ENCODE data around the gene LAMTOR2.

Gene LAMTOR2

DNA sequence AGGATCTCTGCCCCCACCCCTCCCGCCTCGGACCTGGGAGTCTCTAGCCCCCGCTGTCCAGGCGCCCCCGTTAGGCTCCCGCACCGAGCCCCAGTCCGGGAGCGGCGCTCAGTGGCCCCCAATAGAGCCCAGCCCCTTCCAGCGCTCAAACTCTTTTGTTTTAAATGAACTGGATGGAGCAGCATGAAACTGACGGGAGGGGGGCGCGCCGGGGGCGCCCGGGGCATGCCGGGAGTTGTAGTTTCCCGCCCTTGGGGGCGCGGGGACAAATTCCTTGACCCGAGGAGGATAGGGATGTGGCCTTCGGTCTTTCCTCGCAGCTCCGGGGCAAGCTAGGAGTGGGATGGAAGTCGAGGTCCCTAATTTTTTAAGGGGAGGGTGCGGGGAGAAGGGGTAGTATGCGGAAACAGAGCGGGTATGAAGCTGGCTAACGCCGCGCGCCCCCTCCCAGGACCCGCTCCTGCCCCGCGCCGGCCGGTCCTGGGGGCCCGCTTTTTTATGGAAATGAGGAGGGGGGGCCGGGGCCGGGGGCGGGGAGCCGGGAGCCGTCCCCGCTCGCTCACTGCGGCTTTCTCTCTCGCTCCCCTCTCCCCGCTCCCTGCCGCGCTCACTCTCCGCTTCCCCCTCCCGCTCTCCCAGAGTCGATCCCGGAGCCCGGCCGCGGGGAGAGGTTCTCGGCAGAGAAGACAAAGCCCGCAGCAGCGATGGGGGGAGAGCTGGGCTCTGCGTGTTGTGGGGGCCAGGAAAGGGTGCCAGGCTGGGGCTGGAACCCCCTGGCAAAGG is 27.9 kb downstream of the LAMTOR2 start, which contains the start of gene MEX3A:
TSS of gene MEX3A (minus strand) at position 157 of the 783 bp plus-strand sequence. CDS start 467 bp downstream, outside the sequence.
- peak within 1 kb of the TSS; percentile 75 to 80 for H3K4me3 ChIP-seq (ENCODE audit: low read depth in 1 of 2, low read length in 2 of 2)
- no peaks in the 10 kb centered on the region for H3K9me3 ChIP-seq (ENCODE audit: control insufficient read depth in 1 of 2, low read length in 2 of 2)
- H3K4me1 ChIP-seq (ENCODE audit: control insufficient read depth in 1 of 2, insufficient read depth in 2 of 2, low read length in 2 of 2): peaks cover 0 to 4% of the 10 kb centered on the region in 2 donors
- no peaks in the 10 kb centered on the region for H3K36me3 ChIP-seq (ENCODE audit: control insufficient read depth in 1 of 2, insufficient read depth in 2 of 2, low read length in 2 of 2)
- H3K9ac ChIP-seq (ENCODE audit: low read depth in 1 of 2, low read length in 2 of 2): peak within 1 kb of the TSS; percentile 43 to 48
- no peak within 1 kb of the TSS for H3K27ac ChIP-seq (ENCODE audit: low read depth, low read length)
- H3K27me3 ChIP-seq (ENCODE audit: control insufficient read depth in 1 of 2, insufficient read depth in 2 of 2, low read length in 2 of 2): peaks cover 0 to 4% of the 10 kb centered on the region in 2 donors

DNA sequence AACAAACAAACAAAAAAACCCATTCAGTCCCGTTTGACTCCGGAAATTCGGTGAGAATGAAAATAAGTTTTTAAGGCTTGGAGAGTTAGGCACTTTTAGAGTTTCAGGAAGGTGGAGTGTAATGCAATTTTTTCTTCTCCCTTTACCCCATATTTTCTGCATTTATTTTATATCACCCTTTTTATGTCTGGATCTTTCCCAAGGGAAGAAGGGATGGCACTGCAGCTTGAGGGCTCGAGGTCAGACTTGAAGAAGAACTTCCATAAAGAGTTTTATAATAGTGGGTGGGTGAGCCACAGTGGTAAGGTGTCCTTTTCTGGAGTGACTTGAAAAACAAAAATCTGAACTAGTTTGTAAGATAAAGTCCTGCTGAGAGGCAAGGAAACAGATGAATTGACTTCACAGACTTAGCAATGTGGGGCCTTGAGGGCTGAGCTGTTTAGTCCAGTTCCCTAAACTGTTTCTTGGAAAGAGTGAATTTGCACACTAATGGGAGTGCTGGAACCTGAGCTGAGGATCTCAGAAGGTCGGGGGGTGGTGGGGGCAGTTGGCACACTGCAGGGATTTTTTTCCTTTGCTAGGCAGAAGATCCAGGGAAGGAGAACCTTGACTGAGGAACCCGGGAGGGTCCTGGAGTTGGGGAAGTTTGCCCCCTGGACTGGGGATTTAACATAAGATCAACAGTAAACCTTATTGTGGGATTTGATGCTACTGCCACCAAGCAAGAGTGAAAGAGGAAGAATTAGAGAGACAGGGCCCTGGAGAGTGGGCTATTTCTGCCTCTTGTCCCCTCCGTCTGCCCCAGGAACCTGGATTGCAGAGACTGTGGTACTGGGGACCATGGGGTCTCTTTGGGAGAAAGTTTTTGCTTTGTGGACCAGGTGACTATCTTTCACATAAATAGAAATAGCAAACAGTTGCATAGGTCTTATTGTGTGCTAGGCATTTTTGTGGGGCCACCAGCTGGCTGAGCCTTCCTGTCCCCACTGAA is 29.5 kb downstream of the LAMTOR2 start:
- no peak overlapping the region for H3K4me3 ChIP-seq (ENCODE audit: low read depth in 1 of 2, low read length in 2 of 2)
- H3K4me1 ChIP-seq (ENCODE audit: control insufficient read depth in 1 of 2, insufficient read depth in 2 of 2, low read length in 2 of 2): peaks cover 0 to 4% of the 10 kb centered on the region in 2 donors
- H3K27me3 ChIP-seq (ENCODE audit: control insufficient read depth in 1 of 2, insufficient read depth in 2 of 2, low read length in 2 of 2): peaks cover 0 to 4% of the 10 kb centered on the region in 2 donors
- H3K36me3 ChIP-seq (ENCODE audit: control insufficient read depth in 1 of 2, insufficient read depth in 2 of 2, low read length in 2 of 2): no peaks in the 10 kb centered on the region
- H3K27ac ChIP-seq (ENCODE audit: low read depth, low read length): no peak overlapping the region
- no peaks in the 10 kb centered on the region for H3K9me3 ChIP-seq (ENCODE audit: control insufficient read depth in 1 of 2, low read length in 2 of 2)
- H3K9ac ChIP-seq (ENCODE audit: low read depth in 1 of 2, low read length in 2 of 2): no peak overlapping the region

DNA sequence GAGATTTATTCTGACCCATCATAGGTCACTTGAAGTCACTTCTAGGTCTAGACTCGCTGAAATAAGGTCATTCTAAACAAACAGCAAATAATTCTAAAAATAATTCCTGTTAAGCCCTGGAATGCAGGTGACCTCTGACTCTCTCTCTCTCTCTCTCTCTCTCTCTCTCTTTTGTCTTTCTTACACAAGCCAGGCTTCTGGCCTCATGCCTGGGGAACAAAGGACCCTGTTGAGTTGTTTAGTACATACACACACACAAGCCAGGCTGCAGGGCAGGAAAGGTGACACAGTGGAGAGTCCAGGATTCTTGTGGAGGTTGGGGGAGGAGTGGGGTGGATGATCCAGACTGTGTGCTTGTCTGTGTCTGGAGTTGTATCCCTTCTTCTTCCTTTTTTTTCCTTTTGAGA is 31.7 kb downstream of the LAMTOR2 start:
- H3K4me3 ChIP-seq (ENCODE audit: low read depth in 1 of 2, low read length in 2 of 2): no peak overlapping the region
- no peaks in the 10 kb centered on the region for H3K9me3 ChIP-seq (ENCODE audit: control insufficient read depth in 1 of 2, low read length in 2 of 2)
- H3K9ac ChIP-seq (ENCODE audit: low read depth in 1 of 2, low read length in 2 of 2): no peak overlapping the region
- H3K27me3 ChIP-seq (ENCODE audit: control insufficient read depth in 1 of 2, insufficient read depth in 2 of 2, low read length in 2 of 2): peaks cover 0 to 1% of the 10 kb centered on the region in 2 donors
- peaks cover 0 to 4% of the 10 kb centered on the region in 2 donors for H3K4me1 ChIP-seq (ENCODE audit: control insufficient read depth in 1 of 2, insufficient read depth in 2 of 2, low read length in 2 of 2)
- H3K36me3 ChIP-seq (ENCODE audit: control insufficient read depth in 1 of 2, insufficient read depth in 2 of 2, low read length in 2 of 2): no peaks in the 10 kb centered on the region
- no peak overlapping the region for H3K27ac ChIP-seq (ENCODE audit: low read depth, low read length)

DNA sequence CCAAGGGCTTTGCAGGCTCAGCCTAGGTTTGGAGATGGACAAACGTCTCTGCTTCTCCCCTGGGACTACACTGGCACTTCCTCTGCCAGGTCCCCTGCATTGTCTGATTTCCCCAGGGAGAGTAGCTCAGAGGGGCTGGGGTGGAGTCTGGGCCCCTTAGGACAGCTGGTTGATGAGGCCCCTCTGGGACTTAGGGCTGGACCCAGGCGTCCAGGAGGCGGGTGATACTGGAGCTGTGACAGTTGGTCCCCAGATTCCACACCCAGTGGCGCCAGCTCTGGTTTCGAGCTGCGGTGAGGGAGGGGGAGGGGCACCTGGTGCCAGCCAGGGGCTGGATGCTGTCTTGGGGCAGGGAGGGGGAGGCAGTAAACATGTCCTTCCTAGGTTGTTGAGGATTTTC is 35.1 kb downstream of the LAMTOR2 start:
- Histone ChIP-seq H3K27me3 (ENCODE audit: control insufficient read depth in 1 of 2, insufficient read depth in 2 of 2, low read length in 2 of 2) (no peaks in the 10 kb centered on the region), H3K9ac (ENCODE audit: low read depth in 1 of 2, low read length in 2 of 2) (no peak overlapping the region), H3K9me3 (ENCODE audit: control insufficient read depth in 1 of 2, low read length in 2 of 2) (no peaks in the 10 kb centered on the region), H3K27ac (ENCODE audit: low read depth, low read length) (no peak overlapping the region), H3K4me1 (ENCODE audit: control insufficient read depth in 1 of 2, insufficient read depth in 2 of 2, low read length in 2 of 2) (no peaks in the 10 kb centered on the region), H3K36me3 (ENCODE audit: control insufficient read depth in 1 of 2, insufficient read depth in 2 of 2, low read length in 2 of 2) (no peaks in the 10 kb centered on the region), H3K4me3 (ENCODE audit: low read depth in 1 of 2, low read length in 2 of 2) (no peak overlapping the region)

DNA sequence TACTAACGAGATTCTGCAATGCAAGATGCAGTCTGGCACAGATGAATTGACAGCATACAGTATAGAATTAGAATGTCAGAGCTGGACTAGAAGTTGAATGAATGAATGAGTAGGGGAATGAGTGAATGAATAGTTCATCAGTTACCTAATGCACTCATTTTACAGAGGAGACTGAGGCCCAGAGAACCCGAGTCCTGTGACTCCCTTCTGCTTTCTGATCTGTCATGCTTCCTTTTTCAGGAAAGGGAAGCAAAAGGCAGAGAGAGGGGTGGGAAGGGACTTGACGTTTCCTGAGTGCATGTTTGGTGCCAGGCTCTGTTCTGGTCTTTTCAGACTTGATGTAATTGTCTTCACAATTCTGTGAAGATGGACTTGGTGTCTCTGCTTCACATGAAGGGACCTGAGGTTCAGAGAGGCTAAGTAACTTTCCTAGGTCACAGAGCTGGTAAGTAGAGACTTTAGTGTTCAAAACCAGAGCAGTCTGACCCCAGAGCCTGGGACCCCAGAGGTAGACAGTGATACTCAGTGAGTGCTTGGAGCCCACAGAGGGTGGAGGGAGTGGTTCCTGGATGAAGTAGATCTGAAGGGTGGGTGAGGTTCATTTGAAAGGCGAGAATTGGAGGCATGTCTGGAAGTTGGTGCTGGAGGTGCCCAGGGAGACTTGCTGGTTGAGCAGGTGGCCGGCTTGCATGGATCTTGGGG is 35.7 kb downstream of the LAMTOR2 start:
- no peak overlapping the region for H3K4me3 ChIP-seq (ENCODE audit: low read depth in 1 of 2, low read length in 2 of 2)
- H3K27me3 ChIP-seq (ENCODE audit: control insufficient read depth in 1 of 2, insufficient read depth in 2 of 2, low read length in 2 of 2): no peaks in the 10 kb centered on the region
- H3K4me1 ChIP-seq (ENCODE audit: control insufficient read depth in 1 of 2, insufficient read depth in 2 of 2, low read length in 2 of 2): no peaks in the 10 kb centered on the region
- H3K27ac ChIP-seq (ENCODE audit: low read depth, low read length): no peak overlapping the region
- H3K36me3 ChIP-seq (ENCODE audit: control insufficient read depth in 1 of 2, insufficient read depth in 2 of 2, low read length in 2 of 2): no peaks in the 10 kb centered on the region
- H3K9me3 ChIP-seq (ENCODE audit: control insufficient read depth in 1 of 2, low read length in 2 of 2): no peaks in the 10 kb centered on the region
- H3K9ac ChIP-seq (ENCODE audit: low read depth in 1 of 2, low read length in 2 of 2): no peak overlapping the region

DNA sequence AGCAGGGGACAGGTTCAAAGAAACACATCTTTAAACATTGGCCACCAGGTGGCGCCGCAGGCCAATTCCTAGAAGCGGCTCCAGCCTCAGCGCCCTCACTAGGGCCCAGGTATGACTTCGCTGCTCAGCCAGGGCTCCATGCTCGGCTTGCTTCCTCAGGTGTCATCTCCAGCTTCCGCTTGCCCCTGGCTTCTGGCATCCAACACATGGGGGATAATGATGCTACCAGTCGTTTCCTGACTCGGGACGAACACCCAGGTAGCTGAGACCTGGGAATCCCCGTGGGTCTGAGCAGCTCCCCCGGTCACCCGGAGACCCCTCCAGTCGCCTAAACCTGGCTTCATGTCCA is 36.2 kb downstream of the LAMTOR2 start:
- Histone ChIP-seq H3K27me3 (ENCODE audit: control insufficient read depth in 1 of 2, insufficient read depth in 2 of 2, low read length in 2 of 2) (no peaks in the 10 kb centered on the region), H3K36me3 (ENCODE audit: control insufficient read depth in 1 of 2, insufficient read depth in 2 of 2, low read length in 2 of 2) (no peaks in the 10 kb centered on the region), H3K27ac (ENCODE audit: low read depth, low read length) (no peak overlapping the region), H3K9ac (ENCODE audit: low read depth in 1 of 2, low read length in 2 of 2) (no peak overlapping the region), H3K4me3 (ENCODE audit: low read depth in 1 of 2, low read length in 2 of 2) (no peak overlapping the region), H3K4me1 (ENCODE audit: control insufficient read depth in 1 of 2, insufficient read depth in 2 of 2, low read length in 2 of 2) (no peaks in the 10 kb centered on the region), H3K9me3 (ENCODE audit: control insufficient read depth in 1 of 2, low read length in 2 of 2) (no peaks in the 10 kb centered on the region)

DNA sequence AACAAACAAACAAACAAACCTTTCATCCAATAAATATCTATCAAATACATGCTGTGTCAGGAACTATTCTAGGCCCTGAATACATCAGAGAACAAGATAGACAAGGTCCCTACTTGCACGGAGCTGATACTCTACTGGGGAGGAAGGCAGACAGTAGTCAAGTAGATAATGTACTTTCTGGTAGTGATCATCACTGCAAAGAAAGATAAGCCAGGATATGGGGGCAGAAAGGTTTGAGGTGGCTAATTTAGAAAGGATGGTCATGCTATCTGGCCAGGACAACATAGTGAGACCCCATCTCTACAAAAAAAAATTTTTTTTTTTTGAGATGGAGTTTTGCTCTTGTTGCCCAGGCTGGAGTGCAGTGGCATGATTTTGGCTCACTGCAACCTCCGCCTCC is 37.0 kb downstream of the LAMTOR2 start:
- Histone ChIP-seq H3K9me3 (ENCODE audit: control insufficient read depth in 1 of 2, low read length in 2 of 2) (no peaks in the 10 kb centered on the region), H3K9ac (ENCODE audit: low read depth in 1 of 2, low read length in 2 of 2) (no peak overlapping the region), H3K4me3 (ENCODE audit: low read depth in 1 of 2, low read length in 2 of 2) (no peak overlapping the region), H3K27ac (ENCODE audit: low read depth, low read length) (no peak overlapping the region), H3K4me1 (ENCODE audit: control insufficient read depth in 1 of 2, insufficient read depth in 2 of 2, low read length in 2 of 2) (peaks cover 5 to 6% of the 10 kb centered on the region in 2 donors), H3K36me3 (ENCODE audit: control insufficient read depth in 1 of 2, insufficient read depth in 2 of 2, low read length in 2 of 2) (no peaks in the 10 kb centered on the region), H3K27me3 (ENCODE audit: control insufficient read depth in 1 of 2, insufficient read depth in 2 of 2, low read length in 2 of 2) (no peaks in the 10 kb centered on the region)

DNA sequence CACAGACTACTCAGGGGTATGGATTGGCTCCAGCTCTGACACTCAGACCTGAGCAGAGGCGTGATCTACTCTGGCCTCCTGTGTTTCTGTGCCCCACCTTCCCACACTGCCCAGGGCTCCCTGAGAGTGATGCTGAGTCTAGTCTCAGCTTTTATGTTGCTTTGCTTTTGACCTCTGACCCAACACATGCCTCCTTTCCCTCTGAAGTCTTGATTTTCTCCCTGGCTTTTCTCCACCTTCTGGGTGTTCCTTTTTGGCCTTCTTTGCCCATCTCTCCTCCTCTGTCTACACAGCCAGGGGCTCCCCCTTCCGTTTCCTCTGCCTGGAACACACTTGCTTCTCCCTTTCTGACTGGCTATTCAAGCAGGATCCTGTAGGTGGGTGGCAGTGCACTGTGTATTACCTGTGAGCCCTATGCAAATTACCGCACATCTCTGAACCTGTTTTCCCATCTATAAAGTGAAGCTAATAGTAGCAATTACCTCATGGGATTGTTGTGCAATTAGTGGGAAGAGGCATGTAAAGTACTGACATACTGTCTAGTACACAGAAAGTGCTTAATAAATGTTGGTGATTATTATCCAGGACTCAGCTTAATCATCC is 41.4 kb downstream of the LAMTOR2 start:
- H3K9ac ChIP-seq (ENCODE audit: low read depth in 1 of 2, low read length in 2 of 2): no peak overlapping the region
- no peaks in the 10 kb centered on the region for H3K9me3 ChIP-seq (ENCODE audit: control insufficient read depth in 1 of 2, low read length in 2 of 2)
- no peaks in the 10 kb centered on the region for H3K36me3 ChIP-seq (ENCODE audit: control insufficient read depth in 1 of 2, insufficient read depth in 2 of 2, low read length in 2 of 2)
- no peaks in the 10 kb centered on the region for H3K27me3 ChIP-seq (ENCODE audit: control insufficient read depth in 1 of 2, insufficient read depth in 2 of 2, low read length in 2 of 2)
- no peak overlapping the region for H3K27ac ChIP-seq (ENCODE audit: low read depth, low read length)
- H3K4me1 ChIP-seq (ENCODE audit: control insufficient read depth in 1 of 2, insufficient read depth in 2 of 2, low read length in 2 of 2): peaks cover 21 to 28% of the 10 kb centered on the region in 2 donors
- no peak overlapping the region for H3K4me3 ChIP-seq (ENCODE audit: low read depth in 1 of 2, low read length in 2 of 2)

DNA sequence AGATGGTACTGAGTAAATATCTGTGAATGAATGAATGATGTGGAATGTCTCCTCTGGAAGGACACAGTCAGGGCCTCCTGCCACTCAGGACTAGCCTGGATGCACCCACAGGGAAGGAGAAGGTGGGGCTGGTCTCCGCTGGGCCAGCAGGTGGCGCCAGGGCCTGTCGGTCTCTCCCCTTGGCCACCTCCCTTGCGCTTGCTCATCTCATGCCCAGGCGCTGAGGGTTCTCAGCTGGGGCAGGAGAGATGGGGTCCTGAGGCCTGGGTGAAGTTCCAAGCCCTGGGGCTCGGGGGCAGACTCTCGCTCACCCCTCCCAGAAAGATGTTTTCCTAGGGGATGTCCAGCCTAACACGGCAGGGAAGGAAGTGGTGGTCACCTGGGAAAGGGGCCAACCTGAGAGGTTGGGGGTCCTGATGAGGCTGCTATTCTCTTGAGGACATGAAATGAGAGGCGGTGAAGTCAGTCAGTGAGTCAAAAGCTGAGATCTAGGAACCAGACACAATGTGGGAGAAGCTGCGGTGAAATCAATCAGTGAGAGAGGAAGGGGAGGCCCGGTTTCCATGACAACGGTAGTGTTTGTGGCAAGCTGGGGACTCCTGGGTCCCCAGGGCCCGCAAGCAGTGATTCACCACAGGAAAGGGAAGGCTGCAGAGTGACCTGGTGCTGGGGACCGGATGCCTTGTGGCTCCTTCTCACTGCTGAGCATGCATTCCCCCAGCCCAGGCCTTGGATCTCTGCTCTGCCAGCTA is 42.2 kb downstream of the LAMTOR2 start:
- Histone ChIP-seq H3K4me1 (ENCODE audit: control insufficient read depth in 1 of 2, insufficient read depth in 2 of 2, low read length in 2 of 2) (peaks cover 23 to 29% of the 10 kb centered on the region in 2 donors), H3K27ac (ENCODE audit: low read depth, low read length) (peak overlapping the region; percentile 53), H3K9me3 (ENCODE audit: control insufficient read depth in 1 of 2, low read length in 2 of 2) (no peaks in the 10 kb centered on the region), H3K9ac (ENCODE audit: low read depth in 1 of 2, low read length in 2 of 2) (peak overlapping the region in 1 of 2 donors; percentile 40), H3K4me3 (ENCODE audit: low read depth in 1 of 2, low read length in 2 of 2) (peak overlapping the region in 1 of 2 donors; percentile 11), H3K27me3 (ENCODE audit: control insufficient read depth in 1 of 2, insufficient read depth in 2 of 2, low read length in 2 of 2) (no peaks in the 10 kb centered on the region), H3K36me3 (ENCODE audit: control insufficient read depth in 1 of 2, insufficient read depth in 2 of 2, low read length in 2 of 2) (no peaks in the 10 kb centered on the region)
